G401 (cell line): ENCODE data around the gene PECR. TPM values are rescaled to one million over a fixed set of nuclear protein-coding genes. Genes with fewer than 3 reads are reported as not detected.

ENCODE experiments used
- DNase-seq: peaks from one replicate; pipeline ENCODE4 v3.0.0-alpha.2; 2015; ENCODE audit warnings: low spot score
- in situ Hi-C: cut with HindIII; loops from 2 replicates; pipeline ENCODE4 v1.10.0; 2016; ENCODE audit warnings: low sequenced_read_pairs, mixed read lengths
- total RNA-seq: library from RNA; depleted of rRNA; stranded (reverse); fragments of >200 nt; shearing (Covaris generic); gene quantifications from 2 replicates; pipeline ENCODE4 v1.2.3, GENCODE V29; 2014

PECR gene
- total RNA-seq, 1 experiment from 2014 or later, result 11.2 TPM

- no peak for DNase-seq
- in situ Hi-C loops, result no loop called here
These were observed 5.8 kb downstream of the PECR start for GRCh38 chr2:216075510-216076485.

GRCh38 chr2:216074794-216075193, 6.8 kb downstream of the PECR start:
- in situ Hi-C loops, result no loop called here
- no peak for DNase-seq

- in situ Hi-C loops, result no loop called here
- DNase-seq, result no peak
These were observed 7.2 kb downstream of the PECR start for GRCh38 chr2:216074380-216074779.

GRCh38 chr2:216073773-216074172, 7.8 kb downstream of the PECR start:
- in situ Hi-C loops, result no loop called here
- DNase-seq, result no peak

- DNase-seq, result no peak
- in situ Hi-C loops, result no loop called here
These were observed 9.1 kb downstream of the PECR start for GRCh38 chr2:216072473-216072872.

- no peak for DNase-seq
- in situ Hi-C loops, result no loop called here
These were observed 10.3 kb downstream of the PECR start for GRCh38 chr2:216071111-216071851.

- in situ Hi-C loops, result no loop called here
- DNase-seq, result no peak
These were observed 11.4 kb downstream of the PECR start for GRCh38 chr2:216070195-216070594.

GRCh38 chr2:216069028-216069427, 12.6 kb downstream of the PECR start:
- DNase-seq, result no peak
- in situ Hi-C loops, result no loop called here

- in situ Hi-C loops, result no loop called here
- no peak for DNase-seq
These were observed 15.4 kb downstream of the PECR start for GRCh38 chr2:216066230-216066629.

- DNase-seq, result no peak
- in situ Hi-C loops, result no loop called here
These were observed 16.9 kb downstream of the PECR start for GRCh38 chr2:216064665-216065064.

GRCh38 chr2:216064014-216064630, 17.5 kb downstream of the PECR start:
- no peak for DNase-seq
- in situ Hi-C loops, result no loop called here

- in situ Hi-C loops, result no loop called here
- no peak for DNase-seq
These were observed 22.3 kb downstream of the PECR start for GRCh38 chr2:216059233-216059834.

GRCh38 chr2:216057688-216058193, 23.9 kb downstream of the PECR start:
- in situ Hi-C loops, result no loop called here
- DNase-seq, result no peak

GRCh38 chr2:216056739-216057138, 24.9 kb downstream of the PECR start:
- DNase-seq, result no peak
- in situ Hi-C loops, result no loop called here

GRCh38 chr2:216055680-216056079, 25.9 kb downstream of the PECR start:
- in situ Hi-C loops, result no loop called here
- DNase-seq, result no peak

- in situ Hi-C loops, result no loop called here
- DNase-seq, result no peak
These were observed 29.2 kb downstream of the PECR start for GRCh38 chr2:216052420-216052819.

GRCh38 chr2:216051350-216051749, 30.3 kb downstream of the PECR start:
- DNase-seq, result no peak
- in situ Hi-C loops, result no loop called here

- in situ Hi-C loops, result no loop called here
- no peak for DNase-seq
These were observed 32.2 kb downstream of the PECR start for GRCh38 chr2:216049452-216049851.

- in situ Hi-C loops, result no loop called here
- no peak for DNase-seq
These were observed 34.2 kb downstream of the PECR start for GRCh38 chr2:216047397-216047796.
